H1 (cell line): ENCODE results near the gene SLC5A2. TPM values are rescaled to one million over a fixed set of nuclear protein-coding genes. Genes with fewer than 3 reads are reported as not detected.

Source experiments
- CTCF ChIA-PET: fragments of 300-600 bp; sonication (Branson Sonifier 250); formaldehyde crosslinking; loops from one replicate; lab custom pipeline; 2021; ENCODE audit not compliant: partially characterized antibody; lab: Charles Lee
- POLR2A ChIA-PET: fragments of 300-600 bp; sonication (Branson Sonifier 250); formaldehyde crosslinking; loops from one replicate; lab custom pipeline; 2021; ENCODE audit warnings: inconsistent platforms; ENCODE audit not compliant: partially characterized antibody; lab: Charles Lee
- DNase-seq, 2 experiments: peaks; one replicate each; pipeline versions ENCODE4 v3.0.0 to v3.0.0-alpha.2; 2010 to 2022; ENCODE audit warnings: low spot score in 2 of 2, low read depth in 1 of 2, mixed read lengths in 1 of 2
- FAIRE-seq: peaks from 2 replicates; lab custom pipeline; 2011; peaks lifted over from hg19 to GRCh38; lab: Jason Lieb, UNC
- H2AFZ ChIP-seq: 2 replicates; pipeline ENCODE4 v1.8.1; 2012; ENCODE audit warnings: low read length, inconsistent platforms
- H2AK5ac ChIP-seq: 2 replicates; pipeline ENCODE4 v1.6.1; 2013; ENCODE audit warnings: low read depth, low read length
- H2BK120ac ChIP-seq: replicated peaks from 2 replicates; pipeline ENCODE3; 2013; ENCODE audit warnings: low read depth, low read length, inconsistent platforms
- H2BK12ac ChIP-seq: 2 replicates; pipeline ENCODE4 v1.6.1; 2013; ENCODE audit warnings: low read depth, low read length
- H2BK15ac ChIP-seq: 2 replicates; pipeline ENCODE4 v1.6.1; 2013; ENCODE audit warnings: low read length
- H2BK20ac ChIP-seq: 2 replicates; pipeline ENCODE4 v1.6.1; 2013; ENCODE audit warnings: low read length
- H2BK5ac ChIP-seq: 2 replicates; pipeline ENCODE4 v1.6.1; 2013; ENCODE audit warnings: low read depth, low read length
- H3K14ac ChIP-seq: 2 replicates; pipeline ENCODE4 v1.6.1; 2013; ENCODE audit warnings: inconsistent platforms; ENCODE audit not compliant: insufficient read length
- H3K18ac ChIP-seq: 2 replicates; pipeline ENCODE4 v1.6.1; 2013; ENCODE audit warnings: low read length; ENCODE audit errors: extremely low read depth
- H3K23ac ChIP-seq: 2 replicates; pipeline ENCODE4 v1.6.1; 2013; ENCODE audit warnings: inconsistent platforms; ENCODE audit not compliant: insufficient read length
- H3K23me2 ChIP-seq: 2 replicates; pipeline ENCODE4 v1.6.1; 2013; ENCODE audit warnings: low read depth, low read length
- H3K27ac ChIP-seq: 2 replicates; pipeline ENCODE4 v1.6.1; 2011; ENCODE audit warnings: low read depth, low read length, inconsistent platforms
- H3K27me3 ChIP-seq, 4 experiments: replicated peaks in 1 of 4; 1 replicate in 1 of 4; 2 replicates in 3 of 4; pipeline versions ENCODE4 v1.6.1 to v1.8.1; 2011 to 2013; ENCODE audit warnings: low read length in 3 of 4, mild to moderate bottlenecking in 3 of 4, inconsistent platforms in 2 of 4, mixed read lengths in 2 of 4, moderate library complexity in 1 of 4; ENCODE audit not compliant: control insufficient read depth in 3 of 4, insufficient read depth in 3 of 4; ENCODE audit errors: extremely low read depth in 1 of 4
- H3K36me3 ChIP-seq, 4 experiments: 2 replicates each; pipeline versions ENCODE4 v1.6.1 to v1.8.1; 2011 to 2013; ENCODE audit warnings: mild to moderate bottlenecking in 4 of 4, low read length in 3 of 4, moderate library complexity in 2 of 4, control low read depth in 1 of 4, inconsistent platforms in 1 of 4; ENCODE audit not compliant: insufficient read depth in 4 of 4, control insufficient read depth in 2 of 4
- H3K4ac ChIP-seq: replicated peaks from 2 replicates; pipeline ENCODE3; 2013; ENCODE audit warnings: low read length, low read depth, mixed read lengths, inconsistent platforms; ENCODE audit not compliant: insufficient read length
- H3K4me1 ChIP-seq, 4 experiments: replicated peaks in 1 of 4; 1 replicate in 1 of 4; 2 replicates in 3 of 4; pipeline versions ENCODE4 v1.6.1 to v1.8.1; 2011 to 2013; ENCODE audit warnings: low read length in 3 of 4, inconsistent platforms in 2 of 4, mixed read lengths in 1 of 4; ENCODE audit not compliant: insufficient read depth in 4 of 4, control insufficient read depth in 3 of 4
- H3K4me2 ChIP-seq, 2 experiments: 2 replicates each; pipeline versions ENCODE4 v1.6.1 to v1.8.1; 2011 to 2013; ENCODE audit warnings: low read depth in 2 of 2, low read length in 2 of 2, control low read depth in 1 of 2, inconsistent platforms in 1 of 2, mild to moderate bottlenecking in 1 of 2; ENCODE audit not compliant: insufficient read depth in 1 of 2
- H3K4me3 ChIP-seq, 4 experiments: fragments of 200-600, 300-600 bp in 1 of 4; sonication (generic), shearing (Covaris generic), sonication (Bioruptor Twin) in 1 of 4; 2 replicates each; pipeline versions ENCODE4 v1.5.1 to v1.8.1; 2011 to 2016; ENCODE audit warnings: low read length in 4 of 4, low read depth in 3 of 4, control low read depth in 2 of 4, inconsistent platforms in 2 of 4, mild to moderate bottlenecking in 2 of 4, mixed read lengths in 1 of 4, moderate library complexity in 1 of 4; ENCODE audit not compliant: insufficient read depth in 2 of 4; ENCODE audit errors: extremely low read depth in 1 of 4
- H3K56ac ChIP-seq: replicated peaks from 2 replicates; pipeline ENCODE3; 2013; ENCODE audit warnings: low read depth, mild to moderate bottlenecking, mixed read lengths, low read length, inconsistent platforms; ENCODE audit not compliant: insufficient read length
- H3K79me1 ChIP-seq: 2 replicates; pipeline ENCODE4 v1.6.1; 2013; ENCODE audit warnings: low read depth, low read length, control low read depth
- H3K79me2 ChIP-seq, 2 experiments: 2 replicates each; pipeline versions ENCODE4 v1.6.1 to v1.8.1; 2012 to 2013; ENCODE audit warnings: low read length in 2 of 2, mild to moderate bottlenecking in 2 of 2, inconsistent platforms in 1 of 2; ENCODE audit not compliant: insufficient read depth in 2 of 2, control insufficient read depth in 1 of 2
- H3K9ac ChIP-seq, 4 experiments: replicated peaks in 1 of 4; 1 replicate in 1 of 4; 2 replicates in 3 of 4; pipeline versions ENCODE4 v1.6.1 to v1.8.1; 2011 to 2013; ENCODE audit warnings: low read depth in 3 of 4, low read length in 3 of 4, control low read depth in 2 of 4, mild to moderate bottlenecking in 2 of 4, moderate library complexity in 2 of 4, inconsistent platforms in 1 of 4; ENCODE audit errors: extremely low read depth in 1 of 4
- H3K9me3 ChIP-seq, 2 experiments: 2 replicates each; pipeline versions ENCODE4 v1.6.1 to v1.8.1; 2012 to 2013; ENCODE audit warnings: mild to moderate bottlenecking in 2 of 2, moderate library complexity in 2 of 2, control low read depth in 1 of 2, inconsistent platforms in 1 of 2, low read depth in 1 of 2, low read length in 1 of 2, mixed read lengths in 1 of 2; ENCODE audit not compliant: insufficient read depth in 2 of 2
- H4K20me1 ChIP-seq, 2 experiments: replicated peaks in 1 of 2; 2 replicates each; pipeline versions ENCODE3 to v1.8.1; 2011 to 2013; ENCODE audit warnings: inconsistent platforms in 2 of 2, low read length in 2 of 2, mild to moderate bottlenecking in 1 of 2; ENCODE audit not compliant: insufficient read depth in 2 of 2, control insufficient read depth in 1 of 2
- H4K5ac ChIP-seq: 2 replicates; pipeline ENCODE4 v1.6.1; 2013; ENCODE audit warnings: low read length, low read depth, mixed read lengths, inconsistent platforms; ENCODE audit not compliant: insufficient read length
- H4K8ac ChIP-seq: 2 replicates; pipeline ENCODE4 v1.8.0; 2013; ENCODE audit warnings: mild to moderate bottlenecking, moderate library complexity, low read length, inconsistent platforms; ENCODE audit not compliant: insufficient read depth; ENCODE audit errors: extremely low read depth
- H4K91ac ChIP-seq: replicated peaks from 2 replicates; pipeline ENCODE3; 2013; ENCODE audit warnings: low read length, mixed read lengths, inconsistent platforms; ENCODE audit not compliant: insufficient read length
- CBX8 ChIP-seq: fragments of 300-800, 300-1000 bp; sonication (generic); IDR thresholded peaks from 2 replicates; pipeline ENCODE4 v1.7.1; 2016; ENCODE audit warnings: low read depth, low read length, borderline replicate concordance
- CTCF ChIP-seq, 3 experiments: IDR thresholded peaks; 1 replicate in 2 of 3; 2 replicates in 1 of 3; pipeline versions ENCODE4 v1.5.1 to v1.6.1; 2011; ENCODE audit warnings: low read length in 3 of 3, mild to moderate bottlenecking in 3 of 3, inconsistent platforms in 2 of 3, low read depth in 1 of 3, moderate library complexity in 1 of 3; ENCODE audit not compliant: insufficient read depth in 1 of 3; ENCODE audit errors: control extremely low read depth in 1 of 3
- EZH2 ChIP-seq: fragments of 200-600 bp; sonication (generic); IDR thresholded peaks from 2 replicates; pipeline ENCODE4 v1.7.1; 2012; ENCODE audit warnings: low read depth, mild to moderate bottlenecking, moderate library complexity, low read length, inconsistent platforms; ENCODE audit not compliant: severe bottlenecking
- HDAC2 ChIP-seq, 2 experiments: fragments of 300-600 bp in 1 of 2; sonication (generic) in 1 of 2; IDR thresholded peaks; 2 replicates each; pipeline ENCODE4 v1.6.1; 2011 to 2012; ENCODE audit warnings: low read depth in 2 of 2, low read length in 2 of 2, mild to moderate bottlenecking in 2 of 2, moderate library complexity in 2 of 2, borderline replicate concordance in 1 of 2, inconsistent platforms in 1 of 2
- MAX ChIP-seq: IDR thresholded peaks from 2 replicates; pipeline ENCODE4 v1.6.1; 2012; ENCODE audit warnings: inconsistent platforms
- SIX5 ChIP-seq: IDR thresholded peaks from 2 replicates; pipeline ENCODE4 v1.6.1; 2011; ENCODE audit warnings: mild to moderate bottlenecking, low read depth, low read length
- TEAD4 ChIP-seq: IDR thresholded peaks from 2 replicates; pipeline ENCODE4 v1.6.1; 2012; ENCODE audit warnings: low read depth, low read length, inconsistent platforms, mixed read lengths
- USF2 ChIP-seq: IDR thresholded peaks from 2 replicates; pipeline ENCODE4 v1.6.1; 2011; ENCODE audit warnings: low read length, improper control_type of control experiment
- ZNF274 ChIP-seq: IDR thresholded peaks from 2 replicates; pipeline ENCODE4 v1.7.0; 2012; ENCODE audit warnings: low read length, borderline replicate concordance; ENCODE audit errors: extremely low read depth
- WGBS, 2 experiments: shearing (Covaris generic) in 1 of 2; methylation state at CpG; one replicate each; pipeline versions ENCODE4 v1.1.6 to v1.1.7; 2013 to 2015; ENCODE audit warnings: low lambda C conversion rate in 2 of 2, mixed read lengths in 2 of 2, inconsistent platforms in 1 of 2, low coverage in 1 of 2, missing lambda C conversion rate in 1 of 2; ENCODE audit not compliant: insufficient replicate concordance in 2 of 2, insufficient coverage in 1 of 2, insufficient read length in 1 of 2; ENCODE audit errors: extremely low coverage in 1 of 2, missing lambda C conversion rate in 1 of 2; 5-methylcytosine and 5-hydroxymethylcytosine counted together
- polyA plus RNA-seq, 7 experiments: library from polyadenylated mRNA; depleted of rRNA in 3 of 7; stranded (reverse) in 5 of 7; unstranded in 2 of 7; fragments of >200 nt in 5 of 7; fragments of 200-250 nt in 2 of 7; gene quantifications; 1 replicate in 5 of 7; 2 replicates in 1 of 7; 4 replicates in 1 of 7; pipeline versions ENCODE4 v1.2.1 to v1.2.3, GENCODE V29; 2011 to 2013; ENCODE audit warnings: missing spikeins in 2 of 7, mixed read lengths in 2 of 7
- total RNA-seq: library from RNA; stranded (reverse); fragmentation: NEBNext Ultra II Directional; extraction: Animal tissue kit (Norgen Biotek cat#: 25700); gene quantifications from 2 replicates; pipeline ENCODE4 v1.2.1, GENCODE V29; 2021

Gene SLC5A2
- total and polyA plus RNA-seq, 2 of the 8 experiments (the other 6 are each of a cell fraction or from before 2014, with no cell fraction given) = 0.56 to 4.4 TPM

GRCh38 chr16:31501966-31502348 is 19.0 kb downstream of the SLC5A2 start:
- H3K36me3 ChIP-seq = peaks cover 0 to 3% (median under 1%) of the 10 kb centered on the region in 4 experiments; a peak in 1 of 8 replicates
- no peaks in the 10 kb centered on the region for H3K27me3 ChIP-seq
- H3K4me2 ChIP-seq = peak overlapping the region; percentile 18 to 59; a peak in 2 of 4 replicates
- no peak overlapping the region for H2BK15ac ChIP-seq
- POLR2A ChIA-PET = interaction anchor here (1.1 to 10.6 kb wide), 2 partner anchors 14 to 66 kb away, joined by 3 to 69 read pairs; no protein-coding TSS in a partner anchor
- no peak overlapping the region for H2BK12ac ChIP-seq
- H2BK120ac ChIP-seq = no peak overlapping the region
- H3K23me2 ChIP-seq = no peaks in the 10 kb centered on the region
- H3K18ac ChIP-seq = no peak overlapping the region
- H4K20me1 ChIP-seq = no peaks in the 10 kb centered on the region
- H3K23ac ChIP-seq = no peak overlapping the region
- H3K14ac ChIP-seq = no peak overlapping the region
- no peaks in the 10 kb centered on the region for H3K79me1 ChIP-seq
- H3K79me2 ChIP-seq = no peaks in the 10 kb centered on the region
- no peak overlapping the region for H3K27ac ChIP-seq
- H2BK20ac ChIP-seq = no peak overlapping the region
- peak overlapping the region in 1 of 4 experiments; percentile 27; a peak in 2 of 8 replicates for H3K4me3 ChIP-seq
- no peak overlapping the region for H3K56ac ChIP-seq
- no peak for FAIRE-seq
- H2AK5ac ChIP-seq = no peak overlapping the region
- peaks cover 2 to 10% (median 5%) of the 10 kb centered on the region in 4 experiments for H3K4me1 ChIP-seq
- no peak overlapping the region for H4K5ac ChIP-seq
- 65% methylated on average over 4 of the region's 4 CpGs; no CpG with 5 or more reads in 1 of the 2 experiments for WGBS, 2 experiments
- no peak overlapping the region for H3K4ac ChIP-seq
- no peak overlapping the region for H2BK5ac ChIP-seq
- no peaks in the 10 kb centered on the region for H3K9me3 ChIP-seq
- CTCF ChIA-PET = interaction anchor here (0.5 to 2.0 kb wide), 3 partner anchors 21 to 191 kb away, joined by 3 to 6 read pairs (median 3); no protein-coding TSS in a partner anchor
- no peak overlapping the region for H3K9ac ChIP-seq
- no peak for DNase-seq
- no peak overlapping the region for H4K8ac ChIP-seq
- no peak overlapping the region for H4K91ac ChIP-seq
- H2AFZ ChIP-seq = no peak overlapping the region
- no peak for TF ChIP-seq ZNF274
- TF ChIP-seq CTCF (IDR thresholded peaks at IDR 0.05; ENCODE audit: control extremely low read depth in 1 of 3, insufficient read depth in 1 of 3, low read depth in 1 of 3, low read length in 3 of 3) = no peak
- TF ChIP-seq CBX8 = no peak
- TF ChIP-seq TEAD4 = no peak
- no peak for TF ChIP-seq USF2
- no peak for TF ChIP-seq EZH2
- no peak for TF ChIP-seq HDAC2 (IDR thresholded peaks at IDR 0.05; ENCODE audit: borderline replicate concordance in 1 of 2, low read depth in 2 of 2, low read length in 2 of 2)
- no peak for TF ChIP-seq MAX
- no peak for TF ChIP-seq SIX5
